HEK293 (cell line): ENCODE data around the gene XK.

Experiments used
- CTCF ChIA-PET: fragments of 350-600 bp; formaldehyde crosslinking; extraction: SDS; loops from one replicate; lab custom pipeline; 2021; ENCODE audit warnings: antibody characterized with exemption; lab: Yijun Ruan, JAX
- POLR2A ChIA-PET: fragments of 300-600 bp; formaldehyde crosslinking; extraction: SDS; loops from one replicate; lab custom pipeline; 2020; ENCODE audit warnings: antibody characterized with exemption, inconsistent platforms; lab: Yijun Ruan, JAX
- H3K27ac ChIP-seq: fragments of 200-500 bp; sonication (Bioruptor generic); 2 replicates; pipeline ENCODE4 v1.5.1; 2014; ENCODE audit warnings: low read depth, low read length, control low read depth, inconsistent platforms; ENCODE audit errors: extremely low read depth
- H3K36me3 ChIP-seq, 2 experiments: fragments of 200-500 bp in 1 of 2; sonication (Bioruptor generic) in 1 of 2; 1 replicate in 1 of 2; 2 replicates in 1 of 2; pipeline ENCODE4 v1.5.1; 2014 to 2017; ENCODE audit warnings: inconsistent platforms in 2 of 2, low read length in 2 of 2; ENCODE audit not compliant: control insufficient read depth in 2 of 2, insufficient read depth in 1 of 2
- H3K4me1 ChIP-seq: fragments of 200-500 bp; sonication (Bioruptor generic); 2 replicates; pipeline ENCODE4 v1.5.1; 2014; ENCODE audit warnings: mild to moderate bottlenecking, low read length, inconsistent platforms; ENCODE audit not compliant: control insufficient read depth, insufficient read depth
- H3K4me3 ChIP-seq: 2 replicates; pipeline ENCODE4 v1.5.1; 2011; ENCODE audit warnings: low read depth, mild to moderate bottlenecking, control low read depth, low read length, moderate library complexity
- H3K9me3 ChIP-seq: fragments of 200-500 bp; sonication (Bioruptor generic); 2 replicates; pipeline ENCODE4 v1.5.1; 2014; ENCODE audit warnings: low read depth, low read length, inconsistent platforms; ENCODE audit not compliant: control insufficient read depth, insufficient read depth
- BCL11B ChIP-seq: fragments of 450-650 bp; formaldehyde crosslinking; IDR thresholded peaks from 2 replicates; pipeline ENCODE4 v1.5.1; 2016; ENCODE audit warnings: low read depth, missing biosample characterization, missing genetic modification characterization
- FEZF1 ChIP-seq: fragments of 450-650 bp; formaldehyde crosslinking; IDR thresholded peaks from 2 replicates; pipeline ENCODE4 v1.5.1; 2016; ENCODE audit warnings: missing biosample characterization, missing genetic modification characterization
- HOXA7 ChIP-seq: sonication (generic); formaldehyde crosslinking; IDR thresholded peaks from 2 replicates; pipeline ENCODE4 v1.8.1; 2022; ENCODE audit warnings: missing genetic modification reagents, borderline replicate concordance
- OSR2 ChIP-seq: fragments of 450-650 bp; formaldehyde crosslinking; IDR thresholded peaks from 2 replicates; pipeline ENCODE4 v1.5.1; 2016; ENCODE audit warnings: missing biosample characterization, missing genetic modification characterization
- ZBTB1 ChIP-seq: fragments of 450-650 bp; formaldehyde crosslinking; IDR thresholded peaks from 2 replicates; pipeline ENCODE4 v1.5.1; 2016; ENCODE audit warnings: missing biosample characterization, missing genetic modification characterization
- ZFP37 ChIP-seq: fragments of 450-650 bp; formaldehyde crosslinking; IDR thresholded peaks from 2 replicates; pipeline ENCODE4 v1.5.1; 2016; ENCODE audit warnings: missing biosample characterization, missing genetic modification characterization
- ZNF10 ChIP-seq: fragments of 450-650 bp; formaldehyde crosslinking; IDR thresholded peaks from 2 replicates; pipeline ENCODE4 v1.5.1; 2017; ENCODE audit warnings: missing biosample characterization, missing genetic modification characterization
- ZNF112 ChIP-seq: fragments of 450-650 bp; formaldehyde crosslinking; IDR thresholded peaks from 2 replicates; pipeline ENCODE4 v1.5.0; 2017; ENCODE audit warnings: missing biosample characterization, missing genetic modification characterization
- ZNF114 ChIP-seq: fragments of 450-650 bp; formaldehyde crosslinking; IDR thresholded peaks from 2 replicates; pipeline ENCODE4 v1.5.0; 2017; ENCODE audit warnings: missing biosample characterization, missing genetic modification characterization
- ZNF169 ChIP-seq: fragments of 450-650 bp; formaldehyde crosslinking; IDR thresholded peaks from 2 replicates; pipeline ENCODE4 v1.5.1; 2016; ENCODE audit warnings: missing biosample characterization, missing genetic modification characterization
- ZNF211 ChIP-seq: fragments of 450-650 bp; formaldehyde crosslinking; IDR thresholded peaks from 2 replicates; pipeline ENCODE4 v1.5.1; 2016; ENCODE audit warnings: low read depth, missing biosample characterization, missing genetic modification characterization
- ZNF239 ChIP-seq: fragments of 450-650 bp; formaldehyde crosslinking; IDR thresholded peaks from 2 replicates; pipeline ENCODE4 v1.5.1; 2016; ENCODE audit warnings: missing biosample characterization, missing genetic modification characterization
- ZNF274 ChIP-seq, 2 experiments: fragments of 200-500 bp in 1 of 2; fragments of 450-650 bp in 1 of 2; sonication (Bioruptor generic) in 1 of 2; formaldehyde crosslinking in 1 of 2; IDR thresholded peaks; 2 replicates each; pipeline versions ENCODE4 v1.5.1 to v1.6.1; 2014 to 2016; ENCODE audit warnings: borderline replicate concordance in 1 of 2, inconsistent platforms in 1 of 2, low read length in 1 of 2, missing biosample characterization in 1 of 2, missing genetic modification characterization in 1 of 2
- ZNF473 ChIP-seq: fragments of 450-650 bp; formaldehyde crosslinking; IDR thresholded peaks from 2 replicates; pipeline ENCODE4 v1.5.1; 2017; ENCODE audit warnings: missing biosample characterization, missing genetic modification characterization
- ZNF501 ChIP-seq: fragments of 450-650 bp; formaldehyde crosslinking; IDR thresholded peaks from 2 replicates; pipeline ENCODE4 v1.5.1; 2016; ENCODE audit warnings: missing biosample characterization, missing genetic modification characterization
- ZNF510 ChIP-seq: fragments of 450-650 bp; formaldehyde crosslinking; IDR thresholded peaks from 2 replicates; pipeline ENCODE4 v1.5.1; 2018; ENCODE audit warnings: mild to moderate bottlenecking, missing genetic modification characterization, missing biosample characterization; ENCODE audit not compliant: insufficient replicate concordance
- ZNF530 ChIP-seq: fragments of 450-650 bp; formaldehyde crosslinking; IDR thresholded peaks from 2 replicates; pipeline ENCODE4 v1.5.1; 2016; ENCODE audit warnings: low read depth, missing biosample characterization, missing genetic modification characterization
- ZNF664 ChIP-seq: fragments of 450-650 bp; formaldehyde crosslinking; IDR thresholded peaks from 2 replicates; pipeline ENCODE4 v1.5.1; 2016; ENCODE audit warnings: missing biosample characterization, missing genetic modification characterization
- ZNF701 ChIP-seq: fragments of 450-650 bp; formaldehyde crosslinking; IDR thresholded peaks from 2 replicates; pipeline ENCODE4 v1.5.1; 2016; ENCODE audit warnings: missing biosample characterization, missing genetic modification characterization
- ZSCAN16 ChIP-seq: fragments of 450-650 bp; formaldehyde crosslinking; IDR thresholded peaks from 2 replicates; pipeline ENCODE4 v1.5.1; 2016; ENCODE audit warnings: missing biosample characterization, missing genetic modification characterization
- ZXDB ChIP-seq: fragments of 450-650 bp; formaldehyde crosslinking; IDR thresholded peaks from 2 replicates; pipeline ENCODE4 v1.5.1; 2016; ENCODE audit warnings: missing biosample characterization, missing genetic modification characterization
- TF ChIP-seq, protein P1 (sequence below): fragments of 450-650 bp; formaldehyde crosslinking; IDR thresholded peaks from 2 replicates; pipeline ENCODE4 v1.5.1; 2017; ENCODE audit warnings: missing biosample characterization, missing genetic modification characterization

Gene XK

DNA sequence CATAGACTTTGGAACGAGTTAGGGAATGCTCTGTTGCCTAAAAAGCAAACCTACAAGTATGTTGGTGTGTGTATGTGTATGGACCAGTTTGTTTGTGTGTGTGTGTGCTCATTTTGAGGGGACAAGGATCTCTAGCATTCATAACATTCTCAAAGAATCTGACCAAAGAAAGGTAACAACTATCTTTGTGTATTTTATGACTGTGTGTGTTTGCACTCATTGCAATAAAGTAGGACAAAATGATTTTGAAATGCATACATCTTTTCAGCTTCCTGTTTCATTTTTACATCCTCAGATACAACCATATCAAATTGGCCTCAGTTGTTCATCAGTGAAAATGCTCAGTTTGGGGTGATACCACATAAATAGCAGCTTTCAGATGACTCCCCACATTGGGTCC lies 8.3 kb upstream of the XK start:
- TF ChIP-seq ZNF473 (no peak), ZNF112 (no peak), ZNF169 (no peak), ZNF530 (tag by site-specific recombination) (no peak), ZNF239 (tag by site-specific recombination) (no peak), ZNF274 (IDR thresholded peaks at IDR 0.05; ENCODE audit: low read length) (no peak), ZNF274 (tag by site-specific recombination; IDR thresholded peaks at IDR 0.05; ENCODE audit: borderline replicate concordance) (no peak), ZSCAN16 (tag by site-specific recombination) (no peak), HOXA7 (CRISPR knock-in tag) (no peak), ZNF664 (tag by site-specific recombination) (no peak)
- Histone ChIP-seq H3K27ac (no peak overlapping the region), H3K4me3 (no peak overlapping the region), H3K9me3 (no peaks in the 10 kb centered on the region), H3K36me3 (no peaks in the 10 kb centered on the region), H3K4me1 (peaks cover 3% of the 10 kb centered on the region; the same call in 1 of the 2 replicates)
- ChIA-PET CTCF (no interaction called here), POLR2A (no interaction called here)

DNA sequence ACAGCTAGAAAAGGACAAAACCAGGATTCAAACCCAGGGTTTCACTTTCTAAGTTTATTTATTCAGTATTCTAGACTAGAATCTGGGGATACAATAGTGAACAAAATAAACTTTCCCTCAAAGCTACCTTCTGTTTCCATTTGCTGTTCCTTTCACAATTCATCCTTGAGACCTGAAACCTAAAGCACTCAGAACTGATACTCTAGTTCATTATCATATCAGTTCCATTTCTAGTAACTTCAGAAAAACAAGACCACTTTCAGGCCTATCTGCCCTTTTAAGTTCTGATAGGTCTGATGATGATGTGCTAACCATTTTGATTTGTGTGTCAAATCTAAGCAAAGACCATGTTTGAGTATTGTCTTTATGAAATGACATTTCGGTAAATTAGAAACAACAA lies 7.8 kb upstream of the XK start:
- TF ChIP-seq ZNF10: no peak
- no peak for TF ChIP-seq ZNF211 (tag by site-specific recombination)
- TF ChIP-seq ZNF114 (tag by site-specific recombination): no peak
- no peak for TF ChIP-seq ZBTB1 (tag by site-specific recombination)
- TF ChIP-seq, all 188 proteins: peak for 0

DNA sequence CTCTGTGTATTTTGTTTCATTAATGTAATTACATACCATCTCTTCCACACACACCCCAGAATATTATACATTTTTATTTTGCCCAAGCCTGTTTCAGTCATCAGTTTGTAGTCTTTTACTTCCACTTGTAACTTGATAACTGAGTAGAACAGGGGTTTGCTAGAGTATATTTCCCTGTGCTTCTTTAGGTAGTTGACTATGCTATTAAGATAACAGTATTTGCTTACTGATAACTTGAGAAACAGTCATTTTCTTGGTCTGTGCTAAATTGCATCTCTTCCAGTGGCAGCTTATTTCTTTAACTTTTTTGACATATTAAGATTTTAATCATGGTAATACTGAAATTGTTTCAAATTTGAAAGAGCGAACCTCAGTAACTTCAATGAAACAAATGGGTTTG lies 7.0 kb upstream of the XK start:
- Histone ChIP-seq H3K4me3 (no peak overlapping the region), H3K27ac (no peak overlapping the region), H3K4me1 (peaks cover 3% of the 10 kb centered on the region; the same call in 1 of the 2 replicates), H3K9me3 (no peaks in the 10 kb centered on the region), H3K36me3 (no peaks in the 10 kb centered on the region)
- ChIA-PET CTCF (interaction anchor here (0.5 kb wide), 1 partner anchor 8 kb away, joined by 3 read pairs; no protein-coding TSS in a partner anchor), POLR2A (no interaction called here)
- TF ChIP-seq ZNF501 (tag by site-specific recombination) (no peak), ZNF701 (tag by site-specific recombination) (no peak), ZFP37 (tag by site-specific recombination) (no peak), BCL11B (tag by site-specific recombination) (no peak), FEZF1 (tag by site-specific recombination) (peak; percentile 47; the same call in 1 of the 2 replicates), ZNF510 (tag by site-specific recombination) (no peak), OSR2 (peak; percentile 28; the same call in 1 of the 2 replicates), ZXDB (tag by site-specific recombination) (peak; percentile 46; the same call in 1 of the 2 replicates)
- TF ChIP-seq, protein P1, sequence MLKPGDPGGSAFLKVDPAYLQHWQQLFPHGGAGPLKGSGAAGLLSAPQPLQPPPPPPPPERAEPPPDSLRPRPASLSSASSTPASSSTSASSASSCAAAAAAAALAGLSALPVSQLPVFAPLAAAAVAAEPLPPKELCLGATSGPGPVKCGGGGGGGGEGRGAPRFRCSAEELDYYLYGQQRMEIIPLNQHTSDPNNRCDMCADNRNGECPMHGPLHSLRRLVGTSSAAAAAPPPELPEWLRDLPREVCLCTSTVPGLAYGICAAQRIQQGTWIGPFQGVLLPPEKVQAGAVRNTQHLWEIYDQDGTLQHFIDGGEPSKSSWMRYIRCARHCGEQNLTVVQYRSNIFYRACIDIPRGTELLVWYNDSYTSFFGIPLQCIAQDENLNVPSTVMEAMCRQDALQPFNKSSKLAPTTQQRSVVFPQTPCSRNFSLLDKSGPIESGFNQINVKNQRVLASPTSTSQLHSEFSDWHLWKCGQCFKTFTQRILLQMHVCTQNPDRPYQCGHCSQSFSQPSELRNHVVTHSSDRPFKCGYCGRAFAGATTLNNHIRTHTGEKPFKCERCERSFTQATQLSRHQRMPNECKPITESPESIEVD (tag by site-specific recombination): peak; percentile 54

More for the DNA sequence above, 7.8 kb upstream of the XK start:
- no peaks in the 10 kb centered on the region for H3K9me3 ChIP-seq
- H3K27ac ChIP-seq: no peak overlapping the region
- CTCF ChIA-PET: no interaction called here
- H3K4me1 ChIP-seq: peaks cover 3% of the 10 kb centered on the region; the same call in 1 of the 2 replicates
- no peaks in the 10 kb centered on the region for H3K36me3 ChIP-seq
- no peak overlapping the region for H3K4me3 ChIP-seq
- POLR2A ChIA-PET: no interaction called here
